CD4-positive, alpha-beta T cell treated with Interleukin-12 subunit alpha and Interleukin-12 subunit beta, for 1 hour (primary cell): Measurements from ENCODE around the gene BMI1.

Experiments
- DNase-seq: peaks from one replicate; pipeline ENCODE4 v3.0.0-alpha.2; 2020

The BMI1 gene

DNA sequence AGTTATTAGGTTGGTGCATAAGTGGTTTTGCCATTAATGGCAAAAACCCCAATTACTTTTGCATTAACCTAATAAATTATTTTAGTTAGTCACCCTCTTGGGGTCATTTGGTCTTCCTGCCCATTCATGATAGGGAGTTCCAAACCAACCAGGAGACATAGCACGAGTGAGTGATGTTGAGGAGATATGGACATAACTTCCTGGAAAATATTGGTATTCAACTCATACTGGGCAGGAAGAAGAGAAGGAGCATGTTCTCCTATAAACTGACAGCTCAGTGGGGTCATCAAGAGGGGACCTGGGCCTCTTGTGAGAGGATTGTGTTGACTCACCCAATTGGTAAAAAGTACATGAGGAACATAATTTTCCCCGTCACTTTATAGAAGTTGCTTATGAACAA, 48.1 kb downstream of the BMI1 start:
- no peak for DNase-seq

- DNase-seq = no peak
These were observed 48.7 kb downstream of the BMI1 start for GRCh38 chr10:22369434-22370072.

DNA sequence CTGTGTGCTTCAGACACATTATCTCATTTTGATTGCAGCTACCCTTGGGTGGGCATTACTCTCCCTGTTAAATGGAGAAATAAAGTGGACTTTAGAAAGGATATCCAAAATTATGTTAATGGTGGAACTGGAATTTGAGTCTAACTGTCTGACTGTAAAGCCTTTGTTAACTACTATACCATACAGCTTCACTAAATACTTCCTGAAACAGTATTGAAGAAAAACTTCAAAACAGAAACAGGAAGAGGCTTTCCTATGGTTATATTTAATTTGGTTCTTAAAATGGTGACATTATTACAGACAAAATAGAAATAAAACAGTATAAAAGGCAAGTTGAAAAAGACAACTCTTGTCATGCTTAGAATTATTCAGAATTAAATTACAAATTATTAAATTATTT, 49.4 kb downstream of the BMI1 start:
- DNase-seq = no peak

DNA sequence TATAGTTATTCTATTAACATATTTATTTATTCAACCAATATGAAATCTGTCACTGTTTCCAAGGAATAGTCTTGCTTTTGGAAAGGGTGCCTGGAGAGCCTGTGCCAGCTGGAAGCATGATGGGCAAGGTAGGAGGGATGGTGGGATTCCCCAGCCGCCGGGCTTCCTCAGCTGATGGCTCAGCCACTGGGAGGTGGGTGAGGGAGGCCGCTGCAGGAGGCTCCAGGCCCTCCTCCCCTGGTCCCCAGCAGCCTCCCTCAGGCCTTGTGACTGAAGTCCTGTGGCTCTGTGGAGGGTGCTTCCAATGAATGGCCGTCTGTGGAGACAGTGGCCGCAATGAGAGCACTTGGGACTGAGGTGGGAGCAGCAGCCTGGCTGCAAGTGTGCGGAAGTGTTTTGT, 51.4 kb downstream of the BMI1 start:
- no peak for DNase-seq

DNA sequence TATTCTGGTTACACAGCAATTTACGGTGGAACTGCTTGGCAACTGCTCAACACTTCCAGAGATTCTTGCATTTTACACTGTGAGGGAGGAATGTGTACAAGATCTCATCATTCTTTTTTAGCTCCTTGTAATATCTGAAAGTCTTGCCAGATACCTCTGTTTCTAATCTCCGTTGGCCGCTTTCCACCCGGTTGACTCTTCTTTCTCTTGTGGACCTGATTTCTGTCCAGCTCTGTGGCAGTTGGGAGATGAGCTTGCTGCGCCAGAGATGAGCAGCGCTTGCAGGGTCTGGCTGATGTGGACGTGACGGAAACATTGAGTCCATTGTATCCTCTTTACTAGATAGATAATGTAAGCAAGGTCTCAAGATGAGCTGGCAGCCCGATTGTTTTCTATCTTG, 52.0 kb downstream of the BMI1 start:
- DNase-seq = no peak

- DNase-seq = no peak
These were observed 53.7 kb downstream of the BMI1 start for GRCh38 chr10:22374489-22375126.

DNA sequence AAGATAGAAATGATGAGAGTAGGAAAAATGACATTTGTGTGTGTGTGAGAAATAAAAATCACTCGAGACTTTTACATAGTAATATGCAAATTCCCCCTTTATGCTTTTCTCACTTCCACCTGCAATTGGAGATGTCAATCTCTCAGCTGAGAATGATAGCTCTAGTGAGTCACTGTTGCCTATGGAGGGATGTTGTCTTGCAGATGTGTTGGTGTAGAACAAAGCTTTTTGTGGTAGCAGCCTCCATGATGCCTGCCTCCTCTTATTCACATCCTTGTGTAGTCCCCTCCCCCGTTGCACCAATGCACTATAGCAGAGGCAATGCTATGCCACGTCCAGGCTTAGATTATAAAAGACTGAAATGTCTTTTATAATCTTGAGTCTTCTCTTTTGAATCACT, 58.2 kb downstream of the BMI1 start:
- no peak for DNase-seq
